ENCODE data around the gene AGAP3. TPM values are rescaled to one million over a fixed set of nuclear protein-coding genes. Genes with fewer than 3 reads are reported as not detected.

Gene AGAP3
- total RNA-seq, 1 experiment from 2014 or later: 58.9 TPM

DNA sequence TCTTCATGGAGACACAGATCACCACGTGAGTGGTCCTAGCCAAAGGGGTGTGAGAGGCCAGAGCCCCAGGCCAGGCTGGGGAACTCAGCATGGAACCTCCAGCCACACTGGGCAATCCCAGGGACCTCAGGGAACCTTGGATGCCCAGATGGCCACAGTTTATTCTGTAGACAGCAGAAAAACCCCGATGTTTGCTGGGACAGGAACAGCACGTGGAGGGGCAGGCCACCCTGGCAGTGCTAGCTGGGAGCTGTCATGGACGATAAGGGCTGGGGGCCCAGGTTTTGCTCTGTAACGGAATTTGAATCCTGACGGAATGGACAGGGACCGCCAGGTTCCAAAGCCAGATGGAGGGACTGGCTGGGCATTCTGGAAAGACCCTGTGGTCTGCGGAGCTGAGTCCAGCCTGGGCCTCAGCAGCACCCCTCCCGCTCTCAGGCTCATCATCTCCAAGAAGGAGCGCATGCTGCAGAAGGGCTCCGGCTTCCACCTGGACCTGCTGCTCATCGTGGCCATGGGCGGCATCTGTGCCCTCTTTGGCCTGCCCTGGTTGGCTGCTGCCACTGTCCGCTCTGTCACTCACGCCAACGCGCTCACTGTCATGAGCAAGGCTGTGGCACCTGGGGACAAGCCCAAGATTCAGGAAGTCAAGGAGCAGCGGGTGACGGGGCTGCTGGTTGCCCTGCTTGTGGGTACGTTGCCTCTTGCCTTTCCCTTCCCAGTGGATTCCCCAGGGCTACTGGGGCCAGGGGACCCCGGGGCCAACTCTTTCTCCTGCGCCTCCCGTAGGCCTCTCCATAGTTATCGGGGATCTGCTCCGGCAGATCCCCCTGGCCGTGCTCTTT lies 11.2 kb upstream of the AGAP3 start:
- no peak for DNase-seq (ENCODE audit: low spot score)

DNA sequence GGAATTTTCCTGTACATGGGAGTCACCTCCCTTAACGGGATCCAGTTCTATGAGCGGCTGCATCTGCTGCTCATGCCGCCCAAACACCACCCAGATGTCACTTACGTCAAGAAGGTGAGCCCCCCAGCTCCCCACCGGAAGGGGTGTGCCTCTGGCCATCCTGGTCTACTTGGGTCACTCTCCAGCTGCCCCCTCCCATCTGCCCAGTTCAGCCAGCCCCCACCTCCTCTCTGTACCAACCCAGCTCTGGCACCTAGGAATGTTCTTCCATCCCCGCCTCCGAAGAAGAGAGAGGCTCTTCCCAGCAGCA lies 10.7 kb upstream of the AGAP3 start:
- DNase-seq (ENCODE audit: low spot score): no peak

DNA sequence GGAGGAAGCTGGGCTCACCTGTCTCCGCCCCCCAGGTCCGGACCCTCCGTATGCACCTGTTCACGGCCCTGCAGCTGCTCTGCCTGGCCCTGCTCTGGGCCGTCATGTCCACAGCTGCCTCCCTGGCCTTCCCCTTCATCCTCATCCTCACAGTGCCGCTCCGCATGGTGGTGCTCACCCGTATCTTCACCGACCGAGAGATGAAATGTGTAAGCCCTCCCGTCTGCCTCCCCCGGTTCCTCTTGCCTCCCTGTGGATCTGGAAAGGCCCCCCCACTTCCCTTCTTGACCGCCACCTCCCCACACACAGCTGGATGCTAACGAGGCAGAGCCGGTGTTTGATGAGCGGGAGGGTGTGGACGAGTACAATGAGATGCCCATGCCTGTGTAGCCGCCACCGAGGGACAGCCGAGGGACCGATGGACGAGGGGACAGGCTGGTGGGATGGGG lies 10.3 kb upstream of the AGAP3 start:
- DNase-seq (ENCODE audit: low spot score): no peak

DNA sequence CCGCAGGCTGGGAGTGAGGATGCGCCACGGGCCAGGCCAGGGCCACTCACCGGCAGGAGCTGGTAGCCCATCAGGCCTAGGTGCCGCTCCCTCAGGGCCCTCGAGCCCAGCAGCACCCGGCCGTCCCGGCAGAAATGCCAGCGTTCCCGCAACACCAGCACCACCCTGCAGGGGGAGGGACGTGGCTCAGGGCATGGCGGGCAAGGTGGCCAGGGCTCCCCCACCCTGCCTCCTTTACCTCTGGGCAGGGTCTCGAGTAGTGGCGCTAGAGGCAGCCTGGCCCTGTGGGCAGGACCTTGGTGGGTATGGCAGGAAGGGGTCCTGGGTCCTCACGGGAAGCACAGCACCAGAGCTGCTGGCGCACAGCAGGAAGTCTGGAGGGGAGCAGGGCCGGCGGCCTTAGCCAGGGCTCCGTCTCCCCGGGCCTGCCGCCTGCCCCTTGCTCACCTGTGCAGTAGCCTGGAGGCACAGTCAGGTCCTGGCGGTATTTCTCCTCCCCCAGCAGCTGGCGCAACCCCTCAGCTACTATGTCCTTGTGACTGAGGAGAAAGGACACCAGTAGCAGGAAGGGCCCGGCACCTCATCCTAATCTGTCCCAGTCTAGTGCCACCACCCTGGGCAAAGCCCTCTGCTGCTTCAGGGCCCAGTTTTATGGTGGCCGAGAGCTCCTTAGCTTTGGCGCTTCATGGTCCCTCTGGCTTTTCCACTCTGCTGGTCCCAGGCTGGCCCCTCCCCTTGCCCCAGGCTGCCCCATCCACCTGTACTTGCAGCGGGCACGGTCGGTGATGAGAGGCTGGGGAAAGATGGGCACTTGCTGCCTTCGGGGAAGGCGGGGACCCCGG lies 9.2 kb upstream of the AGAP3 start:
- no peak for DNase-seq (ENCODE audit: low spot score)

DNA sequence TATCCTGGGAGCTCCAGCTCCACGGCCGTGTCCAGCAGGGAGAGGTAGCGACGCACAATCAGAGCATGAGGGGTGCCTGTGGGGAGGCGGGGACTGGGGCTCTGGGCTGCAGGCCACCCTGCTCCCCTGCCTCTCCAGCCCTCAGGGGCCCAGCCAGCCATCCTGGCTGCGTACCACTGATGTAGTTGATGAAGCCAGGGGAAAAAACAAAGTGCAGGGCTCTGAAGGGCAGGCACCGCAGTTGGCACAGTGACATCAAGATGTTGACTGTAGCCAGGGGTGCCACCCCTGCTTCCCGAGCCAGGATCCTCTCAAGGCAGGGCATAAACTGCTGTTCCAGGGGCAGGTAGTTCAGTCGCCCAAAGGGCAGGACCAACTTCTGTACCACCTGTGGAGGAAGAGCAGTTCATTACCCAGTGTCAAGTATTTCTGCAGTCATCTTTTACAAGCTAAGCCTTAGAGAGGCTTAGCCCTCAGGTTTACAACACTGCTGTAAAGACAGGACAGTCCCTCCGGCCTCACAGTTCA lies 8.5 kb upstream of the AGAP3 start:
- DNase-seq (ENCODE audit: low spot score): no peak

DNA sequence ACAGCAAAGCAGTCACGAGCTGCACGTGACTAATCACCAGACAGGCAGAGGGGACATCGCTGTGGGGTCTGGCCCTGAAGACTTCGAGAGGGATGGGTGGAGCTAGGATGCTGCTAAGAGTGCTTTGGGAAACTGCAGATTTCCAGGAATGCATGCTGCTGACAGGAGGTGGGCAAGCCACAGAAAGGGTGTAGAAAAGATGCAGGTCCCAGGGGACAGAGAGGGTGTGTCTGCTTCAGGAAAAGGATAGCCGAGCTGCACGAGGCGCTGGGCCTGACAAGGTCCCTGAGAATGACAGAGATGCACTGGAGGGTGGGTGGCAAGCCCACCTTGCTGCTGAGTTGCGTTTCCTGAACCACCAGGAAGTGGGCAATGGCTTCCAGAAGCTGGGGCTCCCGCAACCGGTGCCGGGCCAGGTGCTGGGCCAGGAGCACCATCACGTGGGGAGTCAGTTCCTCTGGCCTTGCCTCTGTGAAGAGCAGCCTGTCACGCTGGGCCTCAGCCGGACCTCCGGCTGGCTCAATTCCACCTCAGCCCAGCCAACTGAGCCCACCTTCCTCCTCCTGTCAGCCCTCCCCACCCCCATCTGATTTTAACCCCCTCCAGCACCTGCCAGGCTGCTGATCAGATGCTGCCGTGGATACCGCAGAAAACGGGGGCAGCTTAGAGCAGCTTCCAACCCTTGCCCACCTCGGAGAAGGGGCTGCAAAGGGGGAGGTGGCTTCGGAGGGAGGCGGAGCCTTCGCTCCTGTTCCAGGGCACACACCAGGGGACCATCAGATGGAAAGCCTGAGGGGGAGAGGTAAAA lies 7.8 kb upstream of the AGAP3 start:
- DNase-seq (ENCODE audit: low spot score): peak; percentile 44

DNA sequence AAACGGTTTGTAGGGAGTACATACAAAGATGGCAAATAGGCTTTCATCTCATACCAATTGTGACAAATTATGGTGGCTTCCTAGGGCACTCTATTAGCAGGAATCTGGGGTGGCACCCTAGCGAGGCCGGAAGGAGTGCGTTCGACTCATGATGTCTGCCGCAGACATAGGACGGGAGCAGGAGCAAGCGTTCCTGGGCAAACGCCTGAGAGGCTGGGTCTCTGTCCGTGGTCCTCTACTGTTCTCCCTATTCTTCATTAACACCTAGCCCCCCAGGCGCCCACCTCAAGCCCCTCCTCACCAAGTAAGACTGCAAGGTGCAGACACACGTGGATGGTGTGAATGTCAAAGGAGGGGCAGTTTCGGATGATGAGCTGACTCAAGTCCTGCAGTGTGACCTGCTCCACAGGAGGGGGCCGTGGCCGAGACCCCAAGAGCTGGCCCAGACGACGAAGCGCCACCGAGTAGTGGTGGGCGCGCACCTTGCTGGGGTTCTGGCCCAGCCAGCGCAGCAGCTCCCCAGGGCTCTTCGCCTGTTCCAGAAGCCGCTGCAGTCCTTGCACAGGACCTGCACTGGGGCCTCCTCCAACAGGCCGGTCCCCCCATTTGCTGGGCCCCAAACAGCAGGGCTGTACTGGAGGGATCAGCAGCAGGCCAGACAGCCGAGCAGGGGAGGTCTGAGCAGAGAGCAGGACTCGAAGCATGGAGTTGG lies 6.9 kb upstream of the AGAP3 start:
- no peak for DNase-seq (ENCODE audit: low spot score)

DNA sequence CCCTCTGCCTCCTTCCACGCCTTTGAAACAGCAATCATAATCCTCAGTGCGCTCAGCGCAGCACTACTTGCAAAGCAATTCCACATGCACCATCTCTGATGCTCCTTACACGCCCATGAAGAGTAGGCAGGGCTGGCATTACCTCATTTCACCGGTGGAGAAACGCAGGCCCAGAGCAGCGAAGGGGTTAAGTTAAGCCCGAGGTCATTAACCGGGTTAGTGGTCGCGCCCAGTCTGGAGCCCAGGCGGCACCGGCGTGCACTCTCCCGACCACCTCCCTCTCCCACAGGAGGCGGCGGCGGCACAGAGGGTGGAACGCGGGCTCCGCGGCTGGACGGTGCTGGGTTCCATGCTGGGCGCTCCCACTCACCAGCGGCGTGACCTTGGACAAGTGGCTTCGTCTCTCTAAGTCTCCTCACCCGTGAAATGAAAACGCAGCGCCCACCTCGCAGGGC lies 6.2 kb upstream of the AGAP3 start:
- DNase-seq (ENCODE audit: low spot score): no peak

DNA sequence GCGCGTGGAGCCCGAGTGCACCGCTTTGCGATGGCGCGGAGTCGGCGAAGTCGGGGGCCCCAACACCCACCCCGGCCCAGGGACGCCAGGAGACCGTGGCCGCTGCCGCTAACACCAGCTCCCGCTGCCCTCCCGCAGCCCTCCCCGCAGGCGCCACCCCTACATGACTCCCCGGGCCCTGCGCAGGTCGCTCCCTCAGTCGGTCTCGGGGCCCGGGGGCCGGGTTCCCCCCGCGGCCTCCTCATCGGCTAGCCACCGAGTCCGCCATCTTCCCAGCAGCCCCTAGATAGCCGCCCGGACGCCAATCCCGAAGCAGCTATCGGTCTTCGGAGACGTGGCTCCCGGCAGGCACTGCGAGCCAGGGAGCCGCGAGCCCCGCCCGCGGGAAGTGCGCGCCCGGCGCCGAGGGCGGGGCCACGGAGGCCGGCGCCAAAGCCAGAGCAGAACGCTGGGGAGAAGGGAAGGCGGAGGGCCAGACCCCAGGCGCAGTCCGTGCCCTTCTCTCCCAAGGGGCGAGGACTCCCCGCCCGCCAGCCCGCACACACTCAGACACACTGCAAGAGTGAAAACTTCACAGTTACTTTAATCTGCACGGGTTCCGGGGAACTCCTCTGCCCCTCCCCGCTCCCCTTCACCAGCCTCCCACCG lies 5.6 kb upstream of the AGAP3 start, which contains the start of gene FASTK:
TSS of gene FASTK (minus strand) at position 288 of the 648 bp plus-strand sequence. CDS start at position 245, 43 bp downstream.
- DNase-seq (ENCODE audit: low spot score): peak; percentile 70

DNA sequence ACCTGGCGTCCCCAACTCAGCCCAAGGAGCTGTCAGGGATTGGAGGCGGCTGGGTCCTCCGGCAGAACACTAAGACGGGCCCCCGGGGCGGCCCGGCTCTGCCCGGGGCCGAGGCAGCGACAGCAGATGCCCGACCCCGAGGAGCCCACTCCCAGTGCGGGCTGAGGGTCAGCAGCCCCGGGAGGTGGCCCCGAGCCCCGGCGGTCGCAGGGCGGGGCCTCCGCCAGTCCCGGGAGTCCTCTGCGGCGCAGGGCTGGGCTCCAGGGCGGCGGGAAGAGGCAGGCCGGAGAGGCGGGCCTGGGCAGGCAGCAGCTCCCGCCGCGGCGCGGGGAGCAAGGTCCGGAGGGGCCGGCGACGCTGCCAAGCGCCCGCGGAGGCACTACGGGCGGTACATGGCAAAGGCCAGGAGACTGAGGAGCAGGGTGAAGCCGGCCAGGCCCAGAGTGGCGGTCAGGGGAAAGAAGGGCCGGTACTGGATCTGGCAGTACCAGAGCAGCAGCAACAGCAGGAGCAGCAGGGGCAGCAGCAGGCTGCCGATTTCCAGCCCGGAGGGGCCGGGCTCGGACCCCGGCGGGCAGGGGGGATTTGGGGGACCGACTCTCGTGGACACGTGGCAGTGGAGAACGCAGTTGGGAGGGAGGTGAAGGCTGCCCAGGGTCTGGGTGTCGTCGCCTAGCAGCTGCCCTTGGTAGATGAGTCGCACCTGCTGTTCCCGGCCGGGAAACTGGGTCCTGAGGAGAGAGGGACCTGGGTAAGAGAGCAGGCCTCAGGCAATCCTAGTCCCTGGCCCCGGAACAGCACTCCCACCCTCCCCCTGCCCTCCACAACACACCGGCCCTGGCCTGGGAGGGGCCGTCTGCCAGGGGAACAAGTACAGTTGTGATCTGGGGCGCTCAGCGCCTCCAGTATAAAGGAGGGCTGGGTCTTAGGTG lies 4.8 kb upstream of the AGAP3 start:
- DNase-seq (ENCODE audit: low spot score): no peak

DNA sequence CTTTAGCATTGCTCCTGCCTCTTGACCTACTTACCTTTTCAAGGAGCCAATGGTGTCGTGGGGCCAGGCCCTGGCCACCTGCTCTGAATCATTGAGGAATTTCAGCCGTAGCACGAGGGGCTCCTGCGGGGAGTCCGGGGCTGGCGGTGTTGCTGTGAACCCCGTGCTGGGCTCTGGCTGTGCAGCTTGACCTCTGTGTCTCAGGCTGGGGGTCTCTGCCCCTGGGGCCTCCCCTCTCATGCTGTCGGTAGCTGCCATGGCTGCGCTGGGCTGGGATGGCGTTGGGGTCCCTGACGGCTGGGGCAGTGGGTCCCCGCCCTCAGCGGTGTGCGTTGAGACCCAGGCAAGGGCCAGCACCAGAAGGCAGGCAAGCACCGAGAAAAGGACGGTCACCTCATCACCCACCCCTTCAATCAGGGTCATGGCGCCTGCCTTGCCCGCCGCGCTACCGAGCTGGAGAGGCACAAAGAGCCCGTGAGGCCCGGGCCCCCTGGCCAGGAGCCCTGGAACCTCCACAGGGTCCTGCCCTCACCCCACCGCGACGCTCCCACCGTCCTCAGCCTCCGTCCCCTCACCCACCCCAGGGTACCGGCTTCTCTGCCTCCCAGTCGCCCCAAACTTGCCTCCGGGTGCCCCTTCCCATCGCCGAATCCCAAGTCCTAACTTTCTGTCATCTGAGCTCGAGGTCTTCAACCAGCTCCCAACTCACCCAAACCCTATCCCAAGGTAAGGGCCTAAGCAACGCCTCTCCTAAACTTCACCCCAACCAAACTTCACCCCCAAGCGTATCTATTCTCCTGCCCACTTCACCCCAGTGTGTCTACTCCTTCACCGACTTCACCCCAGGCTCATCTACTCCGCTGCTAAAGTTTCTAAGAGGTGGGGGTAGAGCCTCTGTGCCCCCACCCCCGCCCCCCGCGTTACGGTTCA lies 3.9 kb upstream of the AGAP3 start:
- no peak for DNase-seq (ENCODE audit: low spot score)

DNA sequence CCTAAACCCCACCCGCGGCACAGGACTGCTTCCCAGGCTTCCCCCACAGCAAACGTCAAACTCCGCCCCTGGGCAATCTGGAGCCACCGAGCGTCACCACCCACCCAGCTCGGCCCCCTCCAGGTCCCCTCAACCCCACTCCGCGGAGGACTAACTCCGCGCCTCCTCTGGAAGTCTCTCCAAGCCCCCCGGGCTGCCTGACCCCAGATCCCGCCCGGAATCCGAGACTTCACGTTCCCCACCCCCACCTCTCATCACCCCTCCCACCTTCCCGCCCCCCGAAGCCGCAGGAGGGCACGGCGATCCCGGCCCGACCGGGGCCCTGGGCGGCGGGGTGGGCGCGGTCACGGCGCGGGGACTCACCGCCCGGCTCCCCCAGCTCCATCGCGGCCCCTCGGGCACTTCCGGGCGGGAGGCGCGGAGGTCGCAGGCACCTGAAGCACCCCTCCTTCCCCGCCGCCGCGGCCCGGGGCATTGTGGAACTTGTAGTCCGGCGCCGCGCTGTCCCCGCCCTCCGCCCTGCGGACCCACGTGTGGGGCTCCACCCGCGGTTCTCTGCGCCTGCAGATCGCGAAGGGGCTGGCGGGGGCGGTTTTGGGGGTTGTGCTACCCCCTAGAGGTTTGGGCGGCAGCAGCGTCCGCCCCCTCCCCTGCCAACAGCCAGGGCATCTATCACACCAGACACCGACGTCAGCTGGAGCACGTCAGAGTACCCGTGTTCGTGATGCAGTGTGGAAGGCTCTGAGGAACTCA lies 3.0 kb upstream of the AGAP3 start, which contains the start of gene TMUB1:
TSS of gene TMUB1 (minus strand) at position 423 of the 753 bp plus-strand sequence. CDS start 930 bp downstream, outside the sequence.
- DNase-seq (ENCODE audit: low spot score): no peak

DNA sequence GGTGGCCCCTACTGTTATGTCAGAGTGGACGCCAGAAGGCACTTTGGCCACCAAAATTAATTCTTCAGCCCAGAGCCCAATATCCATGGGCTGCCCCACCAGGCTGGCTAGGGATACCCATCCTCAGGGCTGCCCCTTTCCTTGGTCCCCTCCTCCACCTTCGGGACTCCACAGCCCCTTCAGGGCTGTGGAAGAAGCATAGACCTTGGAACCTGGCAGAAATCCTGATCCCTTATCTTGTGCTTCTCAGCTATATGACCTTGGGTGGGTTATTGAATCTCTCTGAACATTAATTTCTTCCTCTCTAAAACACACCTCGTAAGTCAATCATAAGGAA lies 2.5 kb upstream of the AGAP3 start:
- no peak for DNase-seq (ENCODE audit: low spot score)

DNA sequence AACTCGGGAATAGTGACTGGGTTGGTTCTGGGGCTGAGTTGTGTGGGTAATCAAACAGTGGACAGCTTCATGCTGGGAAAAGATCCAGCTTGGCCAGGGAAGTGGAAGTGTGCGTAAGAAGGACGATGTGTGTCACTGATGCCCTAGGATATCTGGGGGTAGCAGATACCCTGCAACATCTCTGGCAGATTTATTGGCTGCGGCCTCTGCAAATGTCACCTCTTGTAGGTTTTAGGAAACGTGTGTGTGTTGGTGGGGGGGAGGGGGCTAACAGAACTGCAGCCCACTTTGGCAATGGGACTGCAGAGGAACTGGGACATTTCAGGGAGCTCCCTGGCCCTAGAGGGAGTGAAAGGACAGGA lies 965 bp upstream of the AGAP3 start:
- no peak for DNase-seq (ENCODE audit: low spot score)

DNA sequence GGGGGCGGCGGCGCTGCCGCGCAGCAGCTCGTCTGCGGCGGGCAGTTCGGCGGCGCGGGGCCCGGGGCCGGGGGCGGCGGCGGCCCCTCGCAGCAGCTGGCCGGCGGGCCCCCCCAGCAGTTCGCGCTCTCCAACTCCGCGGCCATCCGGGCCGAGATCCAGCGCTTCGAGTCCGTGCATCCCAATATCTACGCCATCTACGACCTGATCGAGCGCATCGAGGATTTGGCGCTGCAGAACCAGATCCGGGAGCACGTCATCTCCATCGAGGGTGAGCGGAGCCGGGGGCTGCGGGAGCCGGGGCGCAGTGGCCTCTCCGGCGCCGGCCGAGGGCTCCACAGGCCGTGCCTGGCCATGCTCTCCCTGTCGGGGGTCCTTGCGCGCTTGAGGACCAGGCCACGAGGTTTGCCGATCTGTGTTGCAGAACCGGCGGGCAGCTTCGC lies 548 bp downstream of the AGAP3 start:
- no peak for DNase-seq (ENCODE audit: low spot score)

DNA sequence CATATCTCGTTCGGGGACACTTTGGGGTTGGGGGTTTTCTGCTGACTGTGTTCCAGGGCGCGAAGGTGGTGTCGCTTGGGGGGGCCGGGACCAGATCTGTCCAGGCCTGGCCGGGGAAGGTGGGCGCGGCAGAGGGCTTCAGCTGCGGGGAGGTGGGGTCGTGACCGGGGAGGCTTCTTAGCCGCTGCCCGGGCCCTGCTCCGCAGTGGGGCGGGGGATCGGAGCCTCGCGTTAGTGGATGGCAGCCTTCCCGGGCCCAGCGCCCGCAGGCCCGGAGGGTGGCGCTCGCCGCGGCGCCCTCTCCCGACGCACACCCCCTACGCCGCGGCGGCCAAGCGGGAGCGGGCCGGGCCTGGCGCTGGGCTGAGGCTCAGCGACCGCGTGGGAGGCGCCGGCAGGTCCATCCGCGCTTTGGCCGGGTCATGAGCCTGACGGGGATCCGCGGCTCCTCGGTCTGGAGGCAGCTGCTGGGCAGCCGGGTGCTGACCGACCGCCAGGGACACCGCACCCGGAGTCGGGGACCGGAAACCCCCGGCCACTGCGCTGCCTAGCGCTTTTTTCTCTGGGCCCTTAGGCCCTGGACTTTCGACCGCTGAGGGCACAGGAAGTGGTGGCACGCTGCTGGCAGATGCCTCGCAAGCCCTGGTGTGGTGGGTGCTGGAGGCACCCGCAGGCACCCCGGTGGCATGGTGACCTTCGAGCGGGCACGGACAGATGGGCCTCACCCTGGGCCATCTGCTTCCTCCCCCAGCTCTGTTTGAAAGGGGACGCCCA lies 1.2 kb downstream of the AGAP3 start:
- no peak for DNase-seq (ENCODE audit: low spot score)

Data from A172 (cell line).